GM10266 (cell line): ENCODE measurements around the gene DGLUCY.
A peak's percentile ranks its signal among the peaks of the same experiment; 100 is the strongest.
"Not testable (repeated sequence)": the region's sequence is repeated elsewhere in the genome, so short reads cannot be mapped to it uniquely, and the experiment has no call there.

Experiments
- DNase-seq: peaks from one replicate; pipeline ENCODE4 v3.0.0; 2012; ENCODE audit errors: extremely low spot score
- TF ChIP-seq, protein P1 (sequence below): IDR thresholded peaks from 2 replicates; pipeline ENCODE4 v1.5.1; 2012; ENCODE audit warnings: mild to moderate bottlenecking, low read depth; ENCODE audit not compliant: control insufficient read depth, insufficient read depth; ENCODE audit errors: missing control alignments

DGLUCY gene

DNA sequence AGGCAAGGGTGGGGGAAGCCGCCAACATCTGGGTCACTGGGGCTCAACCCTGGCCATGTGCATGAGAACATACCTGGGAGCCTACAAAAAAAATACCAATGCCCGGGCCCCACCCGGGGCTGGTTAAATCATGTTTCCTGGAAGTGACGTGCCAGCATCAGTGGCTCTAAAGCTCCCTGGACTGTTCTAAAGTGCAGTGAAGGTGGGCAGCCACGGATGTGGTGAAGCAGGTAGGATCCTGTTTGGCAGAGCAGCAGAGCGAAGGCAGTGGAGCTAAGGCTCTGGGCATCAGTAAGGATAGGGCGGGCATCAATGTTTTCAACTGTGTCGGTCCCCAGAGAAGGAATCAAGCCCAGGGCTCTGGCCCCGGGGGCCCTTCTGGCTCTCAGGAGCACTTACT lies 131.2 kb downstream of the DGLUCY start:
- TF ChIP-seq, protein P1, sequence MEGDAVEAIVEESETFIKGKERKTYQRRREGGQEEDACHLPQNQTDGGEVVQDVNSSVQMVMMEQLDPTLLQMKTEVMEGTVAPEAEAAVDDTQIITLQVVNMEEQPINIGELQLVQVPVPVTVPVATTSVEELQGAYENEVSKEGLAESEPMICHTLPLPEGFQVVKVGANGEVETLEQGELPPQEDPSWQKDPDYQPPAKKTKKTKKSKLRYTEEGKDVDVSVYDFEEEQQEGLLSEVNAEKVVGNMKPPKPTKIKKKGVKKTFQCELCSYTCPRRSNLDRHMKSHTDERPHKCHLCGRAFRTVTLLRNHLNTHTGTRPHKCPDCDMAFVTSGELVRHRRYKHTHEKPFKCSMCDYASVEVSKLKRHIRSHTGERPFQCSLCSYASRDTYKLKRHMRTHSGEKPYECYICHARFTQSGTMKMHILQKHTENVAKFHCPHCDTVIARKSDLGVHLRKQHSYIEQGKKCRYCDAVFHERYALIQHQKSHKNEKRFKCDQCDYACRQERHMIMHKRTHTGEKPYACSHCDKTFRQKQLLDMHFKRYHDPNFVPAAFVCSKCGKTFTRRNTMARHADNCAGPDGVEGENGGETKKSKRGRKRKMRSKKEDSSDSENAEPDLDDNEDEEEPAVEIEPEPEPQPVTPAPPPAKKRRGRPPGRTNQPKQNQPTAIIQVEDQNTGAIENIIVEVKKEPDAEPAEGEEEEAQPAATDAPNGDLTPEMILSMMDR, result no peak
- no peak for DNase-seq

DNA sequence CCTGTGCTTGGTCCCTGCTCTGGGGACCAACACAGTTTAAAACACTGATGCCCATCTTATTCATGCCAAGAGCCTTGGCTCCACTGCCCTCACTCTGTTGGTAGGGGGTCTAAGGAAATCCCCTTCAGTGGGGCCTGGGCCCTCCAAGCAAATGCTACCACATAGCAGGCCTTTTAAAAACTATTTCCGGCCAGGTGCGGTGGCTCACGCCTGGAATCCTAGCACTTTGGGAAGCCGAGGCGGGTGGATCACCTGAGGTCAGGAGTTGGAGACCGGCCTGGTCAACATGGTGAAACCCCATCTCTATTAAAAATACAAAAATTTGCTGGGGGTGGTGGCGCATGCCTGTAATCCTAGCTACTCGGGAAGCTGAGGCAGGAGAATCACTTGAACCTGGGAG lies 131.7 kb downstream of the DGLUCY start:
- DNase-seq, result not testable (repeated sequence)

GRCh38 chr14:91246051-91246852 lies 132.4 kb downstream of the DGLUCY start:
- TF ChIP-seq, protein P1, result no peak
- no peak for DNase-seq

GRCh38 chr14:91249841-91250616 lies 136.2 kb downstream of the DGLUCY start:
- DNase-seq, result peak; percentile 81
- TF ChIP-seq, protein P1, result peak; percentile 27

GRCh38 chr14:91250912-91251311 lies 137.0 kb downstream of the DGLUCY start:
- TF ChIP-seq, protein P1, result no peak

GRCh38 chr14:91252871-91253794 lies 139.3 kb downstream of the DGLUCY start:
- TF ChIP-seq, protein P1, result peak; percentile 14
- DNase-seq, result peak; percentile 71

More at GRCh38 chr14:91250912-91251311, 137.0 kb downstream of the DGLUCY start:
- no peak for DNase-seq

DNA sequence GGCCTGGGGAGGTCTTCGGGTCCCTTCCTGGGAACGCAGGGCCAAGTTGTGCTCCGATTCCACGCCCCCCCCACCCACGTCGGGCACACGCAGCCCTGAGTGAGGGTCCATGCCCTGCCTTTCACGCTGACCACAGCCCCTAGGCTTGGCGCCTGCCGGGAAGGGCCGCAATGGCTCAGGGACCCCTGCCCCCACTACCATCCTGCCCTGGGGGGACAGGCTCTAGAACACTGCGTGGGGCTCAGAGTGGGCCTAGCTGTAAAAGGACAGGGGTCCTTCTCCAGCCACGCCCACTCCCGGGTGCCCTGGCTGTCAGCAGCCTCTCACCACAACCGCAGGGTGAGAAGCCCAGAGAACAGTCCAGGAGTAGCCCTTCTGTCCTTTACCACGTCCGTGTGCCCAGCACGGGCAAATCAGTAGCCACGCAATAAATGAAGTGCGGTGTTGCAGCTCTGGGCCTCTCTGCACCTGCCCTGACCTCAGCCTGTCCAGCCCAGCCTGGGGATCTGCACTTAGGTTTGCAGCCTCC lies 140.0 kb downstream of the DGLUCY start:
- DNase-seq, result no peak
- TF ChIP-seq, protein P1, result no peak
